Stomach (tissue), 9 donors: ENCODE results near the gene GNG7. TPM values are rescaled to one million over a fixed set of nuclear protein-coding genes. Genes with fewer than 3 reads are reported as not detected.
"Not testable (repeated sequence)": the region's sequence is repeated elsewhere in the genome, so short reads cannot be mapped to it uniquely, and the experiment has no call there.

Experiments used
- DNase-seq, 2 donors: peaks; one replicate each; pipeline versions ENCODE4 v3.0.0 to v3.0.0-alpha.2; 2013 to 2019
- H3K27ac ChIP-seq, 5 donors: fragments of 200-600 bp in 4 of 5; sonication (generic) in 4 of 5; one replicate each; pipeline ENCODE4 v1.5.1; 2013 to 2019; ENCODE audit warnings: mild to moderate bottlenecking in 1 of 5, moderate library complexity in 1 of 5
- H3K27me3 ChIP-seq, 3 donors: fragments of 200-600 bp; sonication (generic); one replicate each; pipeline ENCODE4 v1.5.1; 2017 to 2019; ENCODE audit warnings: mixed run types in 1 of 3
- H3K36me3 ChIP-seq, 4 donors: fragments of 200-600 bp; sonication (generic); 1 replicate in 3 of 4; 2 replicates in 1 of 4; pipeline ENCODE4 v1.5.1; 2016 to 2019
- H3K4me1 ChIP-seq, 4 donors: fragments of 200-600 bp; sonication (generic); one replicate each; pipeline ENCODE4 v1.5.1; 2016 to 2019
- H3K4me3 ChIP-seq, 4 donors: fragments of 200-600 bp; sonication (generic) in 3 of 4; one replicate each; pipeline ENCODE4 v1.5.1; 2016 to 2019; ENCODE audit warnings: mild to moderate bottlenecking in 1 of 4
- H3K9me3 ChIP-seq, 4 donors: fragments of 200-600 bp; sonication (generic); one replicate each; pipeline ENCODE4 v1.5.1; 2016 to 2019
- EP300 ChIP-seq: sonication (generic); formaldehyde crosslinking; IDR thresholded peaks from one replicate; pipeline ENCODE4 v1.6.1; 2017; ENCODE audit warnings: antibody characterized with exemption
- POLR2A ChIP-seq, 4 donors: fragments of 450-650 bp; IDR thresholded peaks; one replicate each; pipeline ENCODE4 v1.6.1; 2016; ENCODE audit warnings: antibody characterized with exemption in 4 of 4, control low read depth in 2 of 4, mild to moderate bottlenecking in 1 of 4, moderate library complexity in 1 of 4
- POLR2AphosphoS5 ChIP-seq, 3 donors: sonication (generic); formaldehyde crosslinking; IDR thresholded peaks; one replicate each; pipeline ENCODE4 v1.6.1; 2016; ENCODE audit warnings: antibody characterized with exemption in 3 of 3
- WGBS, 5 donors: extraction: QIAGEN DNeasy Blood & Tissue Kit in 3 of 5; methylation state at CpG; one replicate each; pipeline versions ENCODE4 v1.1.5 to v1.1.7; 2013 to 2018; 5-methylcytosine and 5-hydroxymethylcytosine counted together
- intact Hi-C: fragments of 100-400 bp; cut with DNase I; formaldehyde crosslinking; loops from one replicate; pipeline ENCODE4 v1.15.1; 2023; ENCODE audit warnings: low total_unique reads
- polyA plus RNA-seq, 3 donors: library from polyadenylated mRNA; stranded (reverse); fragments of 200-250 nt; gene quantifications; one replicate each; pipeline ENCODE4 v1.2.3, GENCODE V29; 2013
- total RNA-seq, 5 donors: library from RNA; depleted of rRNA; stranded (reverse); fragments of >200 nt; gene quantifications; one replicate each; pipeline versions ENCODE4 v1.1.0 to v1.2.3, GENCODE V29; 2014 to 2016
- TF ChIP-seq, protein P1 (sequence below), 7 experiments: fragments of 450-650 bp in 4 of 7; fragments of 200-600 bp in 3 of 7; sonication (generic) in 3 of 7; IDR thresholded peaks; one replicate each; pipeline ENCODE4 v1.5.1; 2016 to 2019; ENCODE audit warnings: antibody characterized with exemption in 7 of 7, control low read depth in 2 of 7, mild to moderate bottlenecking in 1 of 7
- donor health status: healthy with polysubstance abuse.
- donor health status: Bipolar disorder and iron deficiency.
- donor health status: healthy.

GNG7 gene
- total and polyA plus RNA-seq, 8 donors: 0.58 to 15.1 (median 4.3) TPM

DNA sequence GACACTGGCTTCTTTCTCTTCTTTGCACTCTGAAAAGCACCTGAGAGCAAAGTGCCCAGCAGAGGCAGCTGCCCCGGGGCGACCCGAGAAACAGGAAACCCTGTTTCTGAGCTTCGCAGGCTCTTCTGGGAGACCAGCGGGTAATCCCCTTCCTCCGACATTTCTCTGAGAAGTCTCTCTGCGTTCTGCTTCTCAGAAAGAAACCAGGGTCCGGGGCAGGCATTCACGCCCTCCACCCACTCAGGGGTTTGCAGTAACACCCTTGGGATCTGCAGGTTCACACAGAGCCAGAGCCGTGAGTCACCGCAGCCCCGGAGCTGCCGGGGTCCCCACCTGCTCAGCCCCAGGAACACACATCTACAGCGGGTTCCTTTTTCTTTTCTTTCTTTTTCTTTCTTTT is 140.6 kb downstream of the GNG7 start:
- TF ChIP-seq POLR2A (IDR thresholded peaks at IDR 0.05): no peak
- no peak for TF ChIP-seq POLR2AphosphoS5 (IDR thresholded peaks at IDR 0.05)
- no peak for TF ChIP-seq EP300
- TF ChIP-seq, protein P1, sequence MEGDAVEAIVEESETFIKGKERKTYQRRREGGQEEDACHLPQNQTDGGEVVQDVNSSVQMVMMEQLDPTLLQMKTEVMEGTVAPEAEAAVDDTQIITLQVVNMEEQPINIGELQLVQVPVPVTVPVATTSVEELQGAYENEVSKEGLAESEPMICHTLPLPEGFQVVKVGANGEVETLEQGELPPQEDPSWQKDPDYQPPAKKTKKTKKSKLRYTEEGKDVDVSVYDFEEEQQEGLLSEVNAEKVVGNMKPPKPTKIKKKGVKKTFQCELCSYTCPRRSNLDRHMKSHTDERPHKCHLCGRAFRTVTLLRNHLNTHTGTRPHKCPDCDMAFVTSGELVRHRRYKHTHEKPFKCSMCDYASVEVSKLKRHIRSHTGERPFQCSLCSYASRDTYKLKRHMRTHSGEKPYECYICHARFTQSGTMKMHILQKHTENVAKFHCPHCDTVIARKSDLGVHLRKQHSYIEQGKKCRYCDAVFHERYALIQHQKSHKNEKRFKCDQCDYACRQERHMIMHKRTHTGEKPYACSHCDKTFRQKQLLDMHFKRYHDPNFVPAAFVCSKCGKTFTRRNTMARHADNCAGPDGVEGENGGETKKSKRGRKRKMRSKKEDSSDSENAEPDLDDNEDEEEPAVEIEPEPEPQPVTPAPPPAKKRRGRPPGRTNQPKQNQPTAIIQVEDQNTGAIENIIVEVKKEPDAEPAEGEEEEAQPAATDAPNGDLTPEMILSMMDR (IDR thresholded peaks at IDR 0.05): no peak
- intact Hi-C loops: loop anchor here (10.0 kb wide), 1 partner anchor 57 kb away; no protein-coding TSS in a partner anchor
- peak overlapping the region in 3 of 4 donors; percentile 4 to 27 (median 12) for H3K4me3 ChIP-seq

DNA sequence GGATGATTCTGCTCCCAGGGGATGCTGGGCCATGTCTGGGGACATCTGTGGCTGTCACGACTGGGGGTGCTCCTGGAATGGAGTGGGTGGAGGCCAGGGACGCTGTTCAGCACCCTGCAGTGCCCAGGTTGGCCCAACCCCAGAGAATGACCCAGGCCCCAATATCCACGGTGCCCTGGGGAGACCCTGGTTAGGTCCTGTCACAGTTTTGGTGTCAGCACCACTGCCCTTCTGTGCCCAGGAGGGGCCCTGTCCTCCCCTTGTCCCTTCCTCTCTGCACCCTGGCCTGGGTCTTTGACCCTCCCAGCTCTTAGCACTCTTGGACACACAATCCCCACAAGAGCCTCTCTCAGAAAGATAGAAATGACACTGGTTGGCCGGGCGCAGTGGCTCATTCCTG is 141.3 kb downstream of the GNG7 start:
- no peaks in the 10 kb centered on the region for H3K9me3 ChIP-seq
- H3K4me3 ChIP-seq: no peak overlapping the region
- intact Hi-C loops: loop anchor here (10.0 kb wide), 1 partner anchor 56 kb away; no protein-coding TSS in a partner anchor
- no peak for DNase-seq
- H3K36me3 ChIP-seq: no peaks in the 10 kb centered on the region
- 90 to 92% (median 91%) methylated on average over 5 of the region's 5 CpGs for WGBS, 5 donors
- TF ChIP-seq POLR2A (IDR thresholded peaks at IDR 0.05) (no peak), EP300 (no peak), POLR2AphosphoS5 (IDR thresholded peaks at IDR 0.05) (no peak)
- TF ChIP-seq, protein P1 (IDR thresholded peaks at IDR 0.05): no peak
- no peak overlapping the region for H3K27ac ChIP-seq
- H3K4me1 ChIP-seq: peaks cover 0 to 2% (median 0%) of the 10 kb centered on the region in 4 donors
- H3K27me3 ChIP-seq: no peaks in the 10 kb centered on the region

More for the DNA sequence above, 140.6 kb downstream of the GNG7 start:
- H3K36me3 ChIP-seq: no peaks in the 10 kb centered on the region
- no peaks in the 10 kb centered on the region for H3K9me3 ChIP-seq
- no peak overlapping the region for H3K27ac ChIP-seq
- DNase-seq: peak in 1 of 2 donors; percentile 44
- no peaks in the 10 kb centered on the region for H3K4me1 ChIP-seq
- H3K27me3 ChIP-seq: no peaks in the 10 kb centered on the region
- WGBS, 5 donors: 53 to 67% (median 56%) methylated on average over 14 of the region's 14 CpGs

DNA sequence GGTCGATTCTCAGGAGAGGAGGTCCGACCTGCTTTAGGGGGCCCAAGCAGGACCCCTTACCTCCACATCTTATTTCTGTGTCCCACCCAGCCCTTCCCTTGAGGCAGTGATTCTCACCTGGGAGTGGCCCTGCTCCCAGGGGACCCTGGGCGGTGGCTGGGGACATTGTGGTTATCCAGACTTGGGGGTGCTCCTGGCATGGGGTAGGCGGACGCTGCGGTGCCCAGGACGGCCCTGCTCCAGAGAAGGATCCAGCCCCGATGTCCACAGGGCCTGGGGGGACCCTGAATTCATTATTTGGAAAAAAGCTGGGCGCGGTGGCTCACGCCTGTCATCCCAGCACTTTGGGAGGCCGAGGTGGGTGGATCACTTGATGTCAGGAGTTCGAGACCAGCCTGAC is 142.1 kb downstream of the GNG7 start:
- Histone ChIP-seq H3K27ac (no peak overlapping the region), H3K36me3 (no peaks in the 10 kb centered on the region), H3K4me1 (peaks cover 0 to 5% (median under 1%) of the 10 kb centered on the region in 4 donors), H3K9me3 (no peaks in the 10 kb centered on the region), H3K4me3 (no peak overlapping the region), H3K27me3 (no peaks in the 10 kb centered on the region)
- TF ChIP-seq EP300: no peak
- TF ChIP-seq POLR2AphosphoS5 (IDR thresholded peaks at IDR 0.05): no peak
- TF ChIP-seq, protein P1 (IDR thresholded peaks at IDR 0.05): no peak
- no peak for TF ChIP-seq POLR2A (IDR thresholded peaks at IDR 0.05)
- intact Hi-C loops: loop anchor here (10.0 kb wide), 1 partner anchor 56 kb away; no protein-coding TSS in a partner anchor
- no peak for DNase-seq
- 93 to 97% (median 95%) methylated on average over 11 to 13 of the region's 13 CpGs for WGBS, 5 donors

DNA sequence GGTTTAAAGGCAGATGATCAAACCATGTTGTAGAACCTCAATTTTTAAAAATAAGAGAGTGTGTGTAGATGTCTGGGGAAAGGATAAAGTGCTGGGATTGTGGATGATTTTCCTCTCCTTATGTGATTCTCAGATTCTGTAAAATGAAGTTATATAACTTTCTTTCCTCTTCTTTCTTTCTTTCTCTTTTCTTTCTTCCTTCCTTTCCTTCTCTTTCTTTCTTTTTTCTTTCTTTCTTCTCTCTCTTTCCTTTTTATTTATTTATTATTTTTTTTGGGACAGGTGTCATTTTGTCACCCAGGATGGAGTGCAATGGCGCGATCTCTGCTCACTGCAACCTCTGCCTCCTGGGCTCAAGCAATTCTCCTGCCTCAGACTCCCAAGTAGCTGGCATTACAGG is 144.0 kb downstream of the GNG7 start:
- no peaks in the 10 kb centered on the region for H3K36me3 ChIP-seq
- no peaks in the 10 kb centered on the region for H3K9me3 ChIP-seq
- H3K27me3 ChIP-seq: no peaks in the 10 kb centered on the region
- 98 to 100% (median 100%) methylated on average over 2 of the region's 2 CpGs for WGBS, 5 donors
- H3K4me3 ChIP-seq: no peak overlapping the region
- no peak for TF ChIP-seq POLR2A (IDR thresholded peaks at IDR 0.05)
- TF ChIP-seq POLR2AphosphoS5 (IDR thresholded peaks at IDR 0.05): no peak
- TF ChIP-seq EP300: no peak
- TF ChIP-seq, protein P1 (IDR thresholded peaks at IDR 0.05): no peak
- DNase-seq: no peak
- no peak overlapping the region for H3K27ac ChIP-seq
- H3K4me1 ChIP-seq: peaks cover 0 to 5% (median 2%) of the 10 kb centered on the region in 4 donors
- intact Hi-C loops: no loop called here

DNA sequence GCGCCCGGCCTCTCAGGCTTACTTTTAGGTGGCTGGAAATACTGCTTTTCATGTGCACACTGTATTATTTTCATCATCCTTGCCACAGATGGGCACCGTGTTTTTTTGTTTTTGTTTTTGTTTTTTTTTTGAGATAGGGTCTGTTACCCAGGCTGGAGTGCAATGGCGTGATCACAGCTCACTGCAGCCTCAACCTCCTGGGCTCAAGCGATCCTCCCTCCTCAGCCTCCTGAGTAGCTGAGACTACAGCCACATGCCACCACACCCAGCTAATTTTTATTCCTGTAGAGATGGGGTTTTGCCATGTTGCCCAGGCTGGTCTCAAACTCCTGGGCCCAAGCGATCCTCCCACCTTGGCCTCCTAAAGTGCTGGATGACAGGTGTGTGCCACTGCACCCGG is 144.4 kb downstream of the GNG7 start:
- DNase-seq, H3K9me3 ChIP-seq, H3K4me1 ChIP-seq, H3K27ac ChIP-seq, H3K36me3 ChIP-seq, H3K4me3 ChIP-seq, intact Hi-C loops, H3K27me3 ChIP-seq: not testable (repeated sequence)
- 71 to 81% (median 79%) methylated on average over 6 to 7 of the region's 7 CpGs for WGBS, 5 donors
